Endothelial cell of umbilical vein (primary cell): ENCODE results near the gene ANHX. TPM values are rescaled to one million over a fixed set of nuclear protein-coding genes. Genes with fewer than 3 reads are reported as not detected.

Experiments used
- BruUV-seq: library from RNA; stranded (reverse); fragments of 400-500 nt; replicated peaks from 2 replicates; lab custom pipeline; 2021; lab: Mats Ljungman, UMichigan
- CTCF ChIA-PET: fragments of 300-600, 350-600 bp; sonication (Branson Sonifier 250); formaldehyde crosslinking; loops from one replicate; lab custom pipeline; 2021; ENCODE audit warnings: antibody characterized with exemption, inconsistent platforms; lab: Charles Lee
- POLR2A ChIA-PET: fragments of 300-600, 350-600 bp; sonication (Branson Sonifier 250); formaldehyde crosslinking; loops from one replicate; lab custom pipeline; 2021; ENCODE audit warnings: antibody characterized with exemption, inconsistent platforms; lab: Charles Lee
- DNase-seq: peaks from one replicate; pipeline ENCODE4 v3.0.0-alpha.2; 2011; ENCODE audit warnings: low read depth, low spot score
- FAIRE-seq: peaks from 2 replicates; lab custom pipeline; 2011; peaks lifted over from hg19 to GRCh38; lab: Jason Lieb, UNC
- H2AFZ ChIP-seq: 2 replicates; pipeline ENCODE4 v1.6.0; 2012; ENCODE audit warnings: low read depth, low read length, control low read depth, inconsistent platforms
- H3K27ac ChIP-seq: 2 replicates; pipeline ENCODE4 v1.5.1; 2011; ENCODE audit warnings: low read depth, mild to moderate bottlenecking, control low read depth, low read length, moderate library complexity; ENCODE audit not compliant: insufficient read depth
- H3K27me3 ChIP-seq, 2 experiments: 2 replicates each; pipeline versions ENCODE4 v1.6.0 to v1.6.1; 2011; ENCODE audit warnings: low read length in 2 of 2, mixed read lengths in 1 of 2; ENCODE audit not compliant: control insufficient read depth in 2 of 2, insufficient read depth in 2 of 2
- H3K36me3 ChIP-seq, 2 experiments: 2 replicates in 1 of 2; 3 replicates in 1 of 2; pipeline ENCODE4 v1.5.1; 2011; ENCODE audit warnings: low read length in 2 of 2, mild to moderate bottlenecking in 1 of 2, moderate library complexity in 1 of 2; ENCODE audit not compliant: control insufficient read depth in 2 of 2, insufficient read depth in 2 of 2; ENCODE audit errors: extremely low read depth in 1 of 2
- H3K4me1 ChIP-seq: 3 replicates; pipeline ENCODE4 v1.5.1; 2011; ENCODE audit warnings: mild to moderate bottlenecking, low read length; ENCODE audit not compliant: control insufficient read depth, insufficient read depth; ENCODE audit errors: extremely low read depth
- H3K4me2 ChIP-seq: 2 replicates; pipeline ENCODE4 v1.6.1; 2011; ENCODE audit warnings: low read length, control low read depth, mixed read lengths; ENCODE audit not compliant: insufficient read depth
- H3K4me3 ChIP-seq, 3 experiments: fragments of 200-600 bp in 1 of 3; sonication (generic), shearing (Covaris generic) in 1 of 3; replicated peaks in 1 of 3; 2 replicates each; pipeline ENCODE4 v1.5.1; 2011 to 2016; ENCODE audit warnings: control low read depth in 3 of 3, low read length in 3 of 3, mild to moderate bottlenecking in 2 of 3, inconsistent platforms in 1 of 3, low read depth in 1 of 3, moderate library complexity in 1 of 3; ENCODE audit not compliant: insufficient read depth in 1 of 3
- H3K79me2 ChIP-seq: 2 replicates; pipeline ENCODE4 v1.6.0; 2012; ENCODE audit warnings: low read length, inconsistent platforms; ENCODE audit not compliant: control insufficient read depth, insufficient read depth
- H3K9ac ChIP-seq: replicated peaks from 2 replicates; pipeline ENCODE3; 2011; ENCODE audit warnings: low read length, control low read depth; ENCODE audit not compliant: insufficient read depth; ENCODE audit errors: extremely low read depth
- H3K9me1 ChIP-seq: replicated peaks from 3 replicates; pipeline ENCODE4 v1.6.0; 2011; ENCODE audit warnings: mild to moderate bottlenecking, low read length; ENCODE audit not compliant: control insufficient read depth, insufficient read depth; ENCODE audit errors: extremely low read depth
- H3K9me3 ChIP-seq: replicated peaks from 2 replicates; pipeline ENCODE4 v1.5.1; 2012; ENCODE audit warnings: low read length, inconsistent platforms; ENCODE audit not compliant: control insufficient read depth, insufficient read depth
- H4K20me1 ChIP-seq: replicated peaks from 2 replicates; pipeline ENCODE3; 2011; ENCODE audit warnings: mild to moderate bottlenecking, low read length; ENCODE audit not compliant: control insufficient read depth, insufficient read depth; ENCODE audit errors: extremely low read depth
- EZH2 ChIP-seq: IDR thresholded peaks from 2 replicates; pipeline ENCODE4 v1.6.1; 2012; ENCODE audit warnings: borderline replicate concordance, low read depth, mild to moderate bottlenecking, moderate library complexity, low read length, inconsistent platforms; ENCODE audit not compliant: severe bottlenecking
- FOS ChIP-seq: IDR thresholded peaks from 2 replicates; pipeline ENCODE4 v1.6.1; 2011; ENCODE audit warnings: mild to moderate bottlenecking, low read length, moderate library complexity, borderline replicate concordance; ENCODE audit not compliant: insufficient read depth
- GATA2 ChIP-seq: IDR thresholded peaks from 2 replicates; pipeline ENCODE4 v1.7.0; 2011; ENCODE audit warnings: low read depth, mild to moderate bottlenecking, moderate library complexity, mixed read lengths, low read length; ENCODE audit not compliant: insufficient read length, insufficient read depth
- JUN ChIP-seq: IDR thresholded peaks from 2 replicates; pipeline ENCODE4 v1.6.1; 2011; ENCODE audit warnings: borderline replicate concordance, low read depth; ENCODE audit not compliant: insufficient read length, insufficient read depth
- MAX ChIP-seq: IDR thresholded peaks from 2 replicates; pipeline ENCODE4 v1.6.1; 2011; ENCODE audit not compliant: insufficient read depth, insufficient read length
- MYC ChIP-seq: IDR thresholded peaks from one replicate; pipeline ENCODE4 v1.6.1; 2011; ENCODE audit warnings: mild to moderate bottlenecking, low read depth, low read length
- POLR2A ChIP-seq: IDR thresholded peaks from 2 replicates; pipeline ENCODE4 v1.6.1; 2012; ENCODE audit warnings: low read depth, mild to moderate bottlenecking, control low read depth, low read length
- POLR2AphosphoS5 ChIP-seq: IDR thresholded peaks from 2 replicates; pipeline ENCODE4 v1.6.1; 2012; ENCODE audit warnings: low read depth, mild to moderate bottlenecking, control low read depth, low read length, moderate library complexity; ENCODE audit not compliant: insufficient read depth
- dilution Hi-C: fragments of 300-500 bp; cut with MboI; formaldehyde crosslinking; loops from one replicate; pipeline ENCODE4 v1.15.0; 2019; ENCODE audit warnings: low sequenced_read_pairs; ENCODE audit not compliant: extremely low pct_ligation_motif_present
- intact Hi-C: fragments of 100-400 bp; cut with micrococcal nuclease; formaldehyde crosslinking; loops from one replicate; pipeline ENCODE4 v1.10.0; 2022
- polyA plus RNA-seq, 4 experiments: library from polyadenylated mRNA; depleted of rRNA in 3 of 4; stranded (reverse) in 3 of 4; unstranded in 1 of 4; fragments of >200 nt; gene quantifications; 2 replicates each; pipeline versions ENCODE4 v1.2.1 to v1.2.3, GENCODE V29; 2011 to 2012; ENCODE audit warnings: missing spikeins in 1 of 4
- total RNA-seq: library from RNA; stranded (reverse); gene quantifications from 2 replicates; pipeline ENCODE4 v1.2.3, GENCODE V29; 2021
- TF ChIP-seq, protein P1 (sequence below), 2 donors: IDR thresholded peaks; 1 replicate in 1 of 2; 2 replicates in 1 of 2; pipeline ENCODE4 v1.5.1; 2011; ENCODE audit warnings: low read length in 2 of 2, mild to moderate bottlenecking in 2 of 2, moderate library complexity in 2 of 2, control low read depth in 1 of 2, inconsistent platforms in 1 of 2, low read depth in 1 of 2; ENCODE audit not compliant: insufficient read depth in 1 of 2; ENCODE audit errors: extremely low read depth in 1 of 2

Gene ANHX
- total and polyA plus RNA-seq, 2 donors (not counting 3 experiments of a cell fraction or from before 2014, with no cell fraction given) = not detected

GRCh38 chr12:133192847-133193246 is 42.8 kb downstream of the ANHX start:
- intact Hi-C loops (no loop called here), dilution Hi-C loops (no loop called here)
- CTCF ChIA-PET = no interaction called here
- peaks cover 9% of the 10 kb centered on the region for H3K9me3 ChIP-seq
- DNase-seq = no peak
- H3K9ac ChIP-seq = no peak overlapping the region
- H2AFZ ChIP-seq = no peak overlapping the region
- POLR2A ChIA-PET = no interaction called here
- no peak overlapping the region for H3K4me2 ChIP-seq
- peaks cover 15 to 45% of the 10 kb centered on the region in 2 experiments for H3K36me3 ChIP-seq
- no peaks in the 10 kb centered on the region for H3K79me2 ChIP-seq
- no peaks in the 10 kb centered on the region for H3K4me1 ChIP-seq
- no peak overlapping the region for H3K27ac ChIP-seq
- FAIRE-seq = no peak
- H4K20me1 ChIP-seq = no peaks in the 10 kb centered on the region
- no peaks in the 10 kb centered on the region for H3K27me3 ChIP-seq
- H3K4me3 ChIP-seq = no peak overlapping the region
- H3K9me1 ChIP-seq = no peaks in the 10 kb centered on the region
- TF ChIP-seq, protein P1, sequence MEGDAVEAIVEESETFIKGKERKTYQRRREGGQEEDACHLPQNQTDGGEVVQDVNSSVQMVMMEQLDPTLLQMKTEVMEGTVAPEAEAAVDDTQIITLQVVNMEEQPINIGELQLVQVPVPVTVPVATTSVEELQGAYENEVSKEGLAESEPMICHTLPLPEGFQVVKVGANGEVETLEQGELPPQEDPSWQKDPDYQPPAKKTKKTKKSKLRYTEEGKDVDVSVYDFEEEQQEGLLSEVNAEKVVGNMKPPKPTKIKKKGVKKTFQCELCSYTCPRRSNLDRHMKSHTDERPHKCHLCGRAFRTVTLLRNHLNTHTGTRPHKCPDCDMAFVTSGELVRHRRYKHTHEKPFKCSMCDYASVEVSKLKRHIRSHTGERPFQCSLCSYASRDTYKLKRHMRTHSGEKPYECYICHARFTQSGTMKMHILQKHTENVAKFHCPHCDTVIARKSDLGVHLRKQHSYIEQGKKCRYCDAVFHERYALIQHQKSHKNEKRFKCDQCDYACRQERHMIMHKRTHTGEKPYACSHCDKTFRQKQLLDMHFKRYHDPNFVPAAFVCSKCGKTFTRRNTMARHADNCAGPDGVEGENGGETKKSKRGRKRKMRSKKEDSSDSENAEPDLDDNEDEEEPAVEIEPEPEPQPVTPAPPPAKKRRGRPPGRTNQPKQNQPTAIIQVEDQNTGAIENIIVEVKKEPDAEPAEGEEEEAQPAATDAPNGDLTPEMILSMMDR (IDR thresholded peaks at IDR 0.05; ENCODE audit: extremely low read depth in 1 of 2, insufficient read depth in 1 of 2, low read depth in 1 of 2, low read length in 2 of 2) = no peak
- TF ChIP-seq JUN (no peak), MAX (no peak), POLR2AphosphoS5 (no peak), GATA2 (no peak), EZH2 (no peak), MYC (no peak), POLR2A (no peak), FOS (no peak)
- BruUV-seq = no TSS peak
